Panc1 (cell line): ENCODE data around the gene ART5. TPM values are rescaled to one million over a fixed set of nuclear protein-coding genes. Genes with fewer than 3 reads are reported as not detected.

Experiments used
- ATAC-seq: fragments of 200-7000 bp; cut with Tn5 transposase; 2 replicates; pipeline ENCODE4 v1.9.1; 2020; ENCODE audit warnings: mild to moderate bottlenecking, moderate library complexity
- BruUV-seq: library from RNA; stranded (reverse); fragments of 400-500 nt; replicated peaks from 2 replicates; lab custom pipeline; 2021; lab: Mats Ljungman, UMichigan
- CTCF ChIA-PET: fragments of 300-600 bp; sonication (Branson Sonifier 250); formaldehyde crosslinking; loops from one replicate; lab custom pipeline; 2022; ENCODE audit warnings: antibody characterized with exemption; lab: Charles Lee
- POLR2A ChIA-PET: fragments of 300-600 bp; sonication (Branson Sonifier 250); formaldehyde crosslinking; loops from one replicate; lab custom pipeline; 2022; ENCODE audit warnings: antibody characterized with exemption; lab: Charles Lee
- DNase-seq: peaks from one replicate; pipeline ENCODE4 v3.0.0-alpha.2; 2010; ENCODE audit warnings: low read depth, low spot score
- H3K27ac ChIP-seq: 2 replicates; pipeline ENCODE4 v1.5.1; 2011; ENCODE audit warnings: mild to moderate bottlenecking, low read length, inconsistent platforms
- H3K27me3 ChIP-seq: fragments of 200-500 bp; sonication (Bioruptor generic); 2 replicates; pipeline ENCODE4 v1.6.0; 2014; ENCODE audit warnings: low read length, inconsistent platforms; ENCODE audit not compliant: control insufficient read depth, insufficient read depth
- H3K36me3 ChIP-seq: fragments of 200-500 bp; sonication (Bioruptor generic); 2 replicates; pipeline ENCODE4 v1.5.1; 2014; ENCODE audit warnings: inconsistent platforms, mild to moderate bottlenecking, low read length, moderate library complexity; ENCODE audit not compliant: control insufficient read depth, insufficient read depth
- H3K4me1 ChIP-seq: 2 replicates; pipeline ENCODE4 v1.5.1; 2011; ENCODE audit warnings: inconsistent platforms, mild to moderate bottlenecking, low read length, moderate library complexity; ENCODE audit not compliant: control insufficient read depth, insufficient read depth
- H3K4me3 ChIP-seq, 2 experiments: 2 replicates each; pipeline ENCODE4 v1.5.1; 2011 to 2012; ENCODE audit warnings: low read depth in 2 of 2, low read length in 2 of 2, mild to moderate bottlenecking in 2 of 2, inconsistent platforms in 1 of 2, moderate library complexity in 1 of 2
- H3K9me3 ChIP-seq: fragments of 200-500 bp; sonication (Bioruptor generic); 2 replicates; pipeline ENCODE4 v1.5.1; 2014; ENCODE audit warnings: low read depth, mild to moderate bottlenecking, inconsistent platforms, low read length, moderate library complexity; ENCODE audit not compliant: control insufficient read depth, insufficient read depth
- POLR2AphosphoS5 ChIP-seq: IDR thresholded peaks from 2 replicates; pipeline ENCODE4 v1.6.1; 2012; ENCODE audit warnings: mild to moderate bottlenecking, low read depth, low read length, moderate library complexity
- SIN3A ChIP-seq: IDR thresholded peaks from 2 replicates; pipeline ENCODE4 v1.6.1; 2012; ENCODE audit warnings: low read depth, mild to moderate bottlenecking, low read length, moderate library complexity, borderline replicate concordance; ENCODE audit not compliant: insufficient read depth
- TCF7L2 ChIP-seq: IDR thresholded peaks from 2 replicates; pipeline ENCODE4 v1.6.1; 2011; ENCODE audit warnings: mild to moderate bottlenecking, low read depth, low read length, inconsistent platforms
- in situ Hi-C: cut with HindIII; loops from 2 replicates; pipeline ENCODE4 v1.10.0; 2016; ENCODE audit warnings: low sequenced_read_pairs, low pct_unique_long_range_greater_than_20kb
- intact Hi-C: fragments of 100-400 bp; cut with micrococcal nuclease; formaldehyde crosslinking; loops from one replicate; pipeline ENCODE4 v1.10.0; 2022; ENCODE audit not compliant: unreplicated experiment
- total RNA-seq: library from RNA; stranded (reverse); gene quantifications from one replicate; pipeline ENCODE4 v1.2.1, GENCODE V29; 2021; ENCODE audit not compliant: unreplicated experiment
- TF ChIP-seq, protein P1 (sequence below): fragments of 450-650 bp; IDR thresholded peaks from 2 replicates; pipeline ENCODE4 v1.5.1; 2017; ENCODE audit warnings: mild to moderate bottlenecking
- TF ChIP-seq, protein P2 (sequence below), 2 experiments: IDR thresholded peaks; 2 replicates each; pipeline ENCODE4 v1.6.1; 2011 to 2012; ENCODE audit warnings: low read depth in 2 of 2, control low read depth in 1 of 2, low read length in 1 of 2, mild to moderate bottlenecking in 1 of 2, moderate library complexity in 1 of 2; ENCODE audit not compliant: insufficient read depth in 1 of 2

The ART5 gene
- total RNA-seq, 1 experiment from 2014 or later = 12.8 TPM

DNA sequence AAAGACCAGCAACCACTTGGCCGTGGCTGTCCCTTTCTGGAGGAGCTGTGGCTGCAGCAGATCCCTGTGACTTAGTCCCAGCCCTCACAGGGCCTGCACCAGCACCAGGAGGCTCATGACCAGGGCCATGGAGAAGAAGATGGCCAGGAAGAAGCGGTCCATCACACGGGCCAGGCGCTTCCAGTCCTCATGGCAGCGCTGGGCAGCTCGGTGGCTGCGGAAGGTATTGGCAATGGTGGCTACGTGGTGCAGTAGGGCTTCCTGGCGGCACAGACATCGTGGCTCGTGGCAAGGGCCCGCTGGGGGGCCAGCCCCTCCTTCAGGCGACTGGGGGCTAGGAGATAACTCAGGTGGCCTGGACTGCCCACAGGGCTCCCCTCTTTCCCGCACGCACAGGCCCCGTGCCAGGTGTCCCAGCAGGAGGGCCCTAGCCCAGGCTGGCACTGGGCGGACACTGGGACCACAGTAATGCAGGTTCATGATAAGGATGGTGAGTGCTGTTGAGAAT, 24.3 kb upstream of the ART5 start:
- POLR2A ChIA-PET = no interaction called here
- BruUV-seq = no TSS peak
- Histone ChIP-seq H3K27me3 (no peaks in the 10 kb centered on the region), H3K9me3 (no peaks in the 10 kb centered on the region), H3K4me3 (no peak overlapping the region), H3K36me3 (peaks cover 3% of the 10 kb centered on the region; the same call in 1 of the 2 replicates), H3K27ac (no peak overlapping the region), H3K4me1 (no peaks in the 10 kb centered on the region)
- DNase-seq (no peak), ATAC-seq (no peak)
- in situ Hi-C loops = no loop called here
- no peak for TF ChIP-seq SIN3A
- TF ChIP-seq, protein P1, sequence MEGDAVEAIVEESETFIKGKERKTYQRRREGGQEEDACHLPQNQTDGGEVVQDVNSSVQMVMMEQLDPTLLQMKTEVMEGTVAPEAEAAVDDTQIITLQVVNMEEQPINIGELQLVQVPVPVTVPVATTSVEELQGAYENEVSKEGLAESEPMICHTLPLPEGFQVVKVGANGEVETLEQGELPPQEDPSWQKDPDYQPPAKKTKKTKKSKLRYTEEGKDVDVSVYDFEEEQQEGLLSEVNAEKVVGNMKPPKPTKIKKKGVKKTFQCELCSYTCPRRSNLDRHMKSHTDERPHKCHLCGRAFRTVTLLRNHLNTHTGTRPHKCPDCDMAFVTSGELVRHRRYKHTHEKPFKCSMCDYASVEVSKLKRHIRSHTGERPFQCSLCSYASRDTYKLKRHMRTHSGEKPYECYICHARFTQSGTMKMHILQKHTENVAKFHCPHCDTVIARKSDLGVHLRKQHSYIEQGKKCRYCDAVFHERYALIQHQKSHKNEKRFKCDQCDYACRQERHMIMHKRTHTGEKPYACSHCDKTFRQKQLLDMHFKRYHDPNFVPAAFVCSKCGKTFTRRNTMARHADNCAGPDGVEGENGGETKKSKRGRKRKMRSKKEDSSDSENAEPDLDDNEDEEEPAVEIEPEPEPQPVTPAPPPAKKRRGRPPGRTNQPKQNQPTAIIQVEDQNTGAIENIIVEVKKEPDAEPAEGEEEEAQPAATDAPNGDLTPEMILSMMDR = no peak
- TF ChIP-seq, protein P2, sequence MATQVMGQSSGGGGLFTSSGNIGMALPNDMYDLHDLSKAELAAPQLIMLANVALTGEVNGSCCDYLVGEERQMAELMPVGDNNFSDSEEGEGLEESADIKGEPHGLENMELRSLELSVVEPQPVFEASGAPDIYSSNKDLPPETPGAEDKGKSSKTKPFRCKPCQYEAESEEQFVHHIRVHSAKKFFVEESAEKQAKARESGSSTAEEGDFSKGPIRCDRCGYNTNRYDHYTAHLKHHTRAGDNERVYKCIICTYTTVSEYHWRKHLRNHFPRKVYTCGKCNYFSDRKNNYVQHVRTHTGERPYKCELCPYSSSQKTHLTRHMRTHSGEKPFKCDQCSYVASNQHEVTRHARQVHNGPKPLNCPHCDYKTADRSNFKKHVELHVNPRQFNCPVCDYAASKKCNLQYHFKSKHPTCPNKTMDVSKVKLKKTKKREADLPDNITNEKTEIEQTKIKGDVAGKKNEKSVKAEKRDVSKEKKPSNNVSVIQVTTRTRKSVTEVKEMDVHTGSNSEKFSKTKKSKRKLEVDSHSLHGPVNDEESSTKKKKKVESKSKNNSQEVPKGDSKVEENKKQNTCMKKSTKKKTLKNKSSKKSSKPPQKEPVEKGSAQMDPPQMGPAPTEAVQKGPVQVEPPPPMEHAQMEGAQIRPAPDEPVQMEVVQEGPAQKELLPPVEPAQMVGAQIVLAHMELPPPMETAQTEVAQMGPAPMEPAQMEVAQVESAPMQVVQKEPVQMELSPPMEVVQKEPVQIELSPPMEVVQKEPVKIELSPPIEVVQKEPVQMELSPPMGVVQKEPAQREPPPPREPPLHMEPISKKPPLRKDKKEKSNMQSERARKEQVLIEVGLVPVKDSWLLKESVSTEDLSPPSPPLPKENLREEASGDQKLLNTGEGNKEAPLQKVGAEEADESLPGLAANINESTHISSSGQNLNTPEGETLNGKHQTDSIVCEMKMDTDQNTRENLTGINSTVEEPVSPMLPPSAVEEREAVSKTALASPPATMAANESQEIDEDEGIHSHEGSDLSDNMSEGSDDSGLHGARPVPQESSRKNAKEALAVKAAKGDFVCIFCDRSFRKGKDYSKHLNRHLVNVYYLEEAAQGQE (IDR thresholded peaks at IDR 0.05; ENCODE audit: insufficient read depth in 1 of 2, low read depth in 2 of 2, low read length in 1 of 2) = no peak
- TF ChIP-seq TCF7L2 = no peak
- TF ChIP-seq POLR2AphosphoS5 = no peak
- intact Hi-C loops = no loop called here
- CTCF ChIA-PET = no interaction called here

DNA sequence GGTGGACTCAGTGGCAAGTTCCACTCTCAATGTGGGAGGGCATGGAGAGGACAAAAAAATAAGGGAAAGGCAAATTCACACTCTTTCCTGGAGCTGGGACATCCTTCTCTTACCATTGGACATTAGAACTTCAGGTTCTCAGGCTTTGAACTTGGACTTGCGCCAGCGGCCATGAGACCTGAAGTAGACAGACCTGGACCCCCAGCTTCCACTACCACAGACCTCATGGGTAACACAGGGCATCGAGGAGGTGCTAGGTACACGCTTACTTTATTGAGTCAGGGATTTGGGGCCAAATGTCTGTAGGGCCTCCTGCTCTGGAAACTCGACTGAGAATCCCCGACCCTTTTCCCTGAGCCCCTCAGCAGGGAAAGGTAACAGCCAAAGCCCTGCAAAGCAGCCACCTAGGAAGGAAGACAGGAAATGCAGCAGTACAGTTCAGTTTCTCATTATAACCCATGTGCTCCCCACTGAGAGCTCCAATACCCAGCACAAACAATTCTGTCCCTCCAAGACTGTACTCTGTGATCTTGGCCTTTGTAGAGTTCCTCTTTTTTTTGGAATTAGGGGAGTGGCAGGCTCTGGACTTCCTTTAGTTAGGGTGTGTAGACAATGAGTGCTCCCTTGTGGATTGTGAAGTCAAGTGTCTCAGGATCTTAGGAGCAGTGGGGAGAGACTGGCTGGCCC, 23.7 kb upstream of the ART5 start:
- BruUV-seq = no TSS peak
- in situ Hi-C loops = no loop called here
- Histone ChIP-seq H3K36me3 (peaks cover 3% of the 10 kb centered on the region; the same call in 1 of the 2 replicates), H3K4me3 (no peak overlapping the region), H3K9me3 (no peaks in the 10 kb centered on the region), H3K27ac (no peak overlapping the region), H3K4me1 (no peaks in the 10 kb centered on the region), H3K27me3 (no peaks in the 10 kb centered on the region)
- ChIA-PET POLR2A (no interaction called here), CTCF (no interaction called here)
- DNase-seq (no peak), ATAC-seq (no peak)
- intact Hi-C loops = no loop called here
- TF ChIP-seq, protein P1 = no peak
